GM10266 (cell line): Measurements from ENCODE around the gene PLCH1.

Experiments
- DNase-seq: peaks from one replicate; pipeline ENCODE4 v3.0.0; 2012; ENCODE audit errors: extremely low spot score
- CTCF ChIP-seq: IDR thresholded peaks from 2 replicates; pipeline ENCODE4 v1.5.1; 2012; ENCODE audit warnings: mild to moderate bottlenecking, low read depth; ENCODE audit not compliant: control insufficient read depth, insufficient read depth; ENCODE audit errors: missing control alignments

Gene PLCH1

GRCh38 chr3:155744010-155744625, 753 bp downstream of the PLCH1 start:
- no peak for TF ChIP-seq CTCF
- DNase-seq, result peak; percentile 47

DNA sequence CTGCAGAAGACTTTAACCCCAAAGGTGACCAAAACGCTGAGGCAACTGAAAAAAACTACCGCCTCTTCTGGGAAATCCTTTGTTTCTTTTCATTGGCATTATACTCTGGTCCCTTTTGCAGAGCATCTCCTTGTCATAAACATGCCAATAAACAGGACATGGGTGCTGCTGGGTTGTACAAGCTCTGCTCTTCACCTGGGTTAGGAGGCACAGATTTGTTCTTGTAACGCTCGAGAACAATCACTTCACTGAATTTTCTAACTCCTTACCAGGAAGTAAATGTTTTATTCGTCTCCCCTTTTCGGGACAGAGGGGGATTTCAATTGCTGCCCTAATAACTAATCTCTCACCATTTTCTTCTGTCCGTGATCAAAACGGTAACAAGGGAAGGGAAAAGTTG, 1.3 kb downstream of the PLCH1 start:
- TF ChIP-seq CTCF, result no peak

DNA sequence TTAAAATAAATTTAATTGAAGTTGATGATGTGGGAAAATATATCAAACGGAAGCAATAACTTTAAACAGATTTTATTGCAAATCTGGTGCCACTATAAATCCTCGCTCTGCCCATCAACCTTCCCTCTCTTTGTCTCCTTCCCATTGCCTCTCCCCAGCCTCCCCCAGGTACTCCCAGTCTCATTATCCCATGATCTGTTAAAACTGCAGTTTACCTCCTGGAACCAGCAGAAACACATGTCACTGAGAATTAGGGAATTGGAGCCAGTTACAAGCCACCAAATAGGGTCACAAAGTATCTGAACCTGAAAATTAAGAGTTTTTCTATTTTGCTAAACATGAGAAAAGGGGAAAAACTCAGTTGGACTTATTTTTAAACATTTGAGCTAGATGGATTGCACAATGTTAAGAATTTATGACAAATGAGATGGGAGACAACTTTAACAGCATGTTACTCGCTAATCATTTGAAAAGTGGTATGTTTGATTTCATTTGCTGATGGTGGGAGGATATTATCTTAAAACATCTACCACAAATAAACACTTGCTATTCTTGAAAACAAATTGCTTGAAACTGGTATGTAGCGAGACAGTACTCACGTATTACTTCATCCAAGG, 2.4 kb downstream of the PLCH1 start:
- TF ChIP-seq CTCF, result no peak
- no peak for DNase-seq

More for the DNA sequence above, 1.3 kb downstream of the PLCH1 start:
- peak; percentile 42 for DNase-seq

- TF ChIP-seq CTCF, result no peak
- DNase-seq, result no peak
Measured at GRCh38 chr3:155741603-155742002, 3.3 kb downstream of the PLCH1 start.

DNA sequence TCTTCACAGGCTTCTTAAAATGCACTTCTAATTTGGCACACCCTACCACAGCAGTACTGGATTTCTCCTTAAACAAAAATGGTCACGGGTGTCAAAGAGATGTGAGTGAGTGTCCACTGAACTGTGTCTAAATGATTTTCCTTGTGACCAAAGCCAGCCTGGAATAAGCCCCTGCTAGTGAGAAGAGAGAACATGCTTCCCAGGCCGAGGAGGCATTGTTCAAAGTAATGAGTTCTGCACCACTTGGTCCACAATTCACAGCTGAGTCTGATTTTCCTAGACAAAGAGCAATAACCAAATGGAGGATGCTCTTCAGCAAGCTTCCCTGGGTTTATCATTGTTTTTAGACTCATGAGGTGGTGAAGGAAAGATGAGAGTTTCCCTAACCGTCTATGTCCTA, 3.8 kb downstream of the PLCH1 start:
- no peak for TF ChIP-seq CTCF
- DNase-seq, result no peak

- DNase-seq, result no peak
- no peak for TF ChIP-seq CTCF
Measured at GRCh38 chr3:155739154-155739553, 5.7 kb downstream of the PLCH1 start.

GRCh38 chr3:155738580-155739076, 6.2 kb downstream of the PLCH1 start:
- no peak for DNase-seq
- no peak for TF ChIP-seq CTCF
